Retinal pigment epithelial cell (primary cell): Measurements from ENCODE around the gene OR6K3.

Experiments
- DNase-seq: peaks from one replicate; pipeline ENCODE4 v3.0.0-alpha.2; 2010; ENCODE audit warnings: low read depth
- H3K4me3 ChIP-seq: 2 replicates; pipeline ENCODE4 v1.5.1; 2011; ENCODE audit warnings: mild to moderate bottlenecking, low read length, control low read depth, moderate library complexity
- TF ChIP-seq, protein P1 (sequence below): conservative IDR thresholded peaks from 2 replicates; pipeline ENCODE4 v1.5.1; 2011; ENCODE audit warnings: low read depth, low read length, control low read depth, inconsistent platforms

OR6K3 gene

DNA sequence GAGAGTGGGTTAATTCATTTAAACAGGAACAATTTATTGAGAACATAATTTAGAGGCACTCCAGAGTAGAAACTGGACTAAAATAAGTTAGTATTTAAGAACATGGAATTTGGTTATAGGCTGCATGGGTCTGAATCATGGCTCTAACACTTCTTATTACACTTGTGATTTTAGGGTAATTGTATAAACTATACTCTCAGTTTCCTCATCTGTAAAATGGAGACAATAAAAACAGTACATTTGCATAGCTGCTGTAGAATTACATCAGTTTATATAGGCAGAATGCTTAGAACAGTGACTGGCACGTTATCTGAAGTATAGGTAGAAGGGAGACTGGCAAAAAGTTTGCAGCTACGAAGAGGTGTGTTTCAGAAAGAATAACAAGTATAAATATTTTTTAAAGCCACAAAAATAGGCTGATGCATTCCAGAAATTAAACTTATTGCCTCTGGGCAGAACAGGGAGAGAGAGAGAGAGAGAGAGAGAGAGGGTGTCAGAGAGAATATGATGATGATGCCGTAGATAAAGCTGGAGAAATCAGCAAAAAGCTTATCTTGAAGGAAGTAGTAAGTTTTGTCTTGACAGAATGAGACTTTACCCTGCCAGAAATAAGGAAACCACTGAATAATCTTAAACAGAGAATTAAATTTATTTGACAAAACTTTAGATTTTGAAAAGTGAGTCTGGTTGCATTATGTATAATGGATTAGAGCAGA is 8.1 kb upstream of the OR6K3 start:
- no peak for DNase-seq
- TF ChIP-seq, protein P1, sequence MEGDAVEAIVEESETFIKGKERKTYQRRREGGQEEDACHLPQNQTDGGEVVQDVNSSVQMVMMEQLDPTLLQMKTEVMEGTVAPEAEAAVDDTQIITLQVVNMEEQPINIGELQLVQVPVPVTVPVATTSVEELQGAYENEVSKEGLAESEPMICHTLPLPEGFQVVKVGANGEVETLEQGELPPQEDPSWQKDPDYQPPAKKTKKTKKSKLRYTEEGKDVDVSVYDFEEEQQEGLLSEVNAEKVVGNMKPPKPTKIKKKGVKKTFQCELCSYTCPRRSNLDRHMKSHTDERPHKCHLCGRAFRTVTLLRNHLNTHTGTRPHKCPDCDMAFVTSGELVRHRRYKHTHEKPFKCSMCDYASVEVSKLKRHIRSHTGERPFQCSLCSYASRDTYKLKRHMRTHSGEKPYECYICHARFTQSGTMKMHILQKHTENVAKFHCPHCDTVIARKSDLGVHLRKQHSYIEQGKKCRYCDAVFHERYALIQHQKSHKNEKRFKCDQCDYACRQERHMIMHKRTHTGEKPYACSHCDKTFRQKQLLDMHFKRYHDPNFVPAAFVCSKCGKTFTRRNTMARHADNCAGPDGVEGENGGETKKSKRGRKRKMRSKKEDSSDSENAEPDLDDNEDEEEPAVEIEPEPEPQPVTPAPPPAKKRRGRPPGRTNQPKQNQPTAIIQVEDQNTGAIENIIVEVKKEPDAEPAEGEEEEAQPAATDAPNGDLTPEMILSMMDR = no peak
- no peak overlapping the region for H3K4me3 ChIP-seq

DNA sequence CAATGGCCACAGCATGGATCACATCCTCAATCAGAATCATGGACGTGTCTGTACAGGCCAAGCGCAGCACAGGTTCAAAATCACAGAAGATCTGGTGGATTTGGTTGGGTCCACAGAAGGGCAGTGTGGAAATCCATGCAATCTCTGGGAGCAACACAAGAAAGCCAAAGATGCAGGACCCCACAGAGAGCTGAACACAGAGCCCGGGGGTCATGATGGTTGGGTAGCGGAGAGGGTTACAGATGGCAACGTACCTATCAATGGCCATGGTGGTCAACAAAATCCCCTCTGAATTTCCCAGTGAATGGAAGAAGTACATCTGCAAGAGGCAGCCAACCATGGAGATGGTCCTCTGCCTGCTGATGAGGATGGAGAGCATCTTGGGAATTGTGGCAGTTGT is 3.9 kb upstream of the OR6K3 start:
- TF ChIP-seq, protein P1 = no peak
- DNase-seq = no peak
- H3K4me3 ChIP-seq = no peak overlapping the region

DNA sequence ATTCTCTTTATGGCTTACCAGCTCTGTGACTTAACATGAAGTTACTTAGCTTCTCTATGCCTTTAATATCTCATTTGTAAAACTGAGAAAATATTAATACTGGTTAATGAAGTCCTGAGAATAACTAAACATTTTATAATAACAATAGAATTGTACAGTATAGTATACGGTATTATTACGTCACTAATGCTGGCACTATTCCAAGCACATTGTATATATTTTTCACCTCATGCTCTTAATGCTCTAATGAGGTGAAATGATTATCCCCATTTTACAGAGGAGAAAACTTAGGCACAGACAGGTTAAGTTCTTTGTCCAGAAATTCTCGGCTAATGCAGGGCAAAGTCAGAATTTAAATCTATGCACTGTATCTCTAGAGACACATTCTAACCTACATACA is 856 bp downstream of the OR6K3 start:
- no peak for DNase-seq
- TF ChIP-seq, protein P1 = no peak
- no peak overlapping the region for H3K4me3 ChIP-seq

GRCh38 chr1:158717344-158717743 is 3.2 kb downstream of the OR6K3 start:
- H3K4me3 ChIP-seq = no peak overlapping the region
- TF ChIP-seq, protein P1 = no peak
- DNase-seq = no peak

DNA sequence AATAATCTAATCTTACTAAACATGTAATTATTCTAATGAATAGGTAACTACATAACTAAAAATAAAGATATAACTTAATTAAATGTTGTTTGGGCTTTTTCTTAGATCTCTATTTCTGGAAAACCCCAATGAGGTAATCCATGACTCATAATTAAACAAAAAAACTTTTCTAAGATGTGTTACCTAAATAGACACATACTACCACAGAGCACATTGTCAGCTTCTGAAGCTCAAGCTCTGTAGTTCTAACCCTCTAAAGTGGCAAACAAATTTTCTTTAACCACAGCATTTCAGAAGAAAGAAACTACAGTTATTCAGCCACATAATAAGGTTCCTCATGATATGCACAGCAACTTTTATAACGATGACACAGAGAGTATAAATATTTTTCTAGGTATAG is 4.2 kb downstream of the OR6K3 start:
- no peak overlapping the region for H3K4me3 ChIP-seq
- TF ChIP-seq, protein P1 = no peak
- DNase-seq = no peak

- no peak for DNase-seq
- TF ChIP-seq, protein P1 = no peak
- H3K4me3 ChIP-seq = no peak overlapping the region
These were observed 5.8 kb downstream of the OR6K3 start for GRCh38 chr1:158714754-158715153.

DNA sequence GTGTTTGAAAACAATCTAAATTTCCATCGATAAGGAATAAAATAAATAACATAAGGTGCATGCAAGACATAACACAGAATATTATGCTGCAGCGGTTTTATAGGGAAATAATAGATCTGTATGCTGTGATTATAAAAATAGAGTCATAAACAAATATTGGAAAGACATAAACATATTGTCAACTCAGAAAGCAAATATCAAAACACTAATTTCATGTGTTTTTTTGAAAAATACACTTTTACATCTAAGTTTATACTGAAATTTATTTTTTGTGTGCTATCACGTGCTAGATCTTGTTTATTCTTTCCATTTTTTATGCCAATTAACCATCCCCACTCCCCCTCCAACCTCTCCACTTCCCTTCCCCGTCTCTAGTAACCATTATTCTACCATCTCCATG is 9.4 kb downstream of the OR6K3 start:
- DNase-seq = no peak
- H3K4me3 ChIP-seq = no peak overlapping the region
- TF ChIP-seq, protein P1 = no peak
